Dermis lymphatic vessel endothelial cell (primary cell): ENCODE measurements around the gene PRKRIP1. TPM values are rescaled to one million over a fixed set of nuclear protein-coding genes. Genes with fewer than 3 reads are reported as not detected.

ENCODE experiments used
- total RNA-seq: library from RNA; depleted of rRNA; stranded (reverse); fragments of >200 nt; gene quantifications from 2 replicates; pipeline ENCODE4 v1.2.1, GENCODE V29; 2014

The PRKRIP1 gene, protein sequence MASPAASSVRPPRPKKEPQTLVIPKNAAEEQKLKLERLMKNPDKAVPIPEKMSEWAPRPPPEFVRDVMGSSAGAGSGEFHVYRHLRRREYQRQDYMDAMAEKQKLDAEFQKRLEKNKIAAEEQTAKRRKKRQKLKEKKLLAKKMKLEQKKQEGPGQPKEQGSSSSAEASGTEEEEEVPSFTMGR
- 11.6 and 12.1 TPM in 2 replicates for total RNA-seq

DNA sequence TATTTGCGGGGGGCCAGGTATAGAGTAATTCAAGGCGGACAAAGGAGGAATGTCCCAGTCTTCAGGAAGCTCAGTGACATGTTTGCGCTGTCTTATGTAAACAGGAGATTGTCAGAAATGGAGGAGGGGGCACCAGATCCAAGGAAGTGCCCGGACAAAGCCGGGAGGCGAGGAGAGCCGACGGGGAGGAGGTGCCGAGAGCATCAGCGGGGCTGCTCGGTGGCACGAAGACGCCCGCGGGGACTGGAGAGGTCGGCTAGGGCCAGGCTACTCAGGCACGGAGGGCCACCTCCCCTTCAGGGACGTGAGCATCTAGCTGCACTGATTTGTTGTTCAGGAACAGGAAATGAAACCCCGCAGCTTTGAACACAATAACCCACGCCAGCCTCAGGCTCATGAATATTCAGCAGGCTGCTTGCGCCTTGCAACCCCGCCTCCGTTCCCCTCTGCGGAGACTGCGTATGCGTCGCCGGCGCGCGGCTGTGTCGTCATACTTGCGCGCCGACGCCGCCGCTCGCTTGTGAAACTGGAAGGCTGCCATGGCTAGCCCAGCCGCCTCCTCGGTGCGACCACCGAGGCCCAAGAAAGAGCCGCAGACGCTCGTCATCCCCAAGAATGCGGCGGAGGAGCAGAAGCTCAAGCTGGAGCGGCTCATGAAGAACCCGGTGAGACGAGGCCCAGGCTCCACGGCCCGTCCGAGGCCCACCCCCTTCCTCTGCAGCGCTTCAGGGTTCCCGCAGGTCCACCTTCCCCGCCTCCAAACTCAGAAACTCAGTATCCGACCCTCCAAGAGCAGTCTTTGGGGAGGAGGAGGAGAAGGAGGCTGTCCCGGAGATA is at the start of gene PRKRIP1:
TSS of gene PRKRIP1 (plus strand) at position 491 of the 837 bp plus-strand sequence. CDS start at position 540, 49 bp downstream.

DNA sequence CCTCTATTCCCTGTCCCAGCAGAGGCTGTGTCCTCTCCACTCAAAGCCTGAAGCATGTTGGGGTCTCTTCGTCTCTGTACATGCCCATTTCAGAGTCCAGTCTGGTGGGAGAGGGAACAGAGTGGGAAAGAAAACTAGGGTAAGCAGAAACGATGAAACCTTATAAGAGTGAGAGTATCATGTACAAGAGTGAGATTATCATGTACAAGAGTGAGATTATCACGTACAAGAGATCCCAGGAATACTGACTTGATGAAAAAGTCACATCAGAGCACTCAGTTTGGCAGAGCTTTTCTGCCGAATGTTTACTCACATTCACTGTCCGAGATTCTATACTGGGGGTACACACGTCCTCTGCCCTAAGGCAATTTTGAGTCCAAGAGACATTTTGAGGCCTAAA is 39.8 kb upstream of the PRKRIP1 start, which contains the start of gene SPDYE6:
TSS of gene SPDYE6 (minus strand) at position 101 of the 400 bp plus-strand sequence. CDS start 421 bp downstream, outside the sequence.

DNA sequence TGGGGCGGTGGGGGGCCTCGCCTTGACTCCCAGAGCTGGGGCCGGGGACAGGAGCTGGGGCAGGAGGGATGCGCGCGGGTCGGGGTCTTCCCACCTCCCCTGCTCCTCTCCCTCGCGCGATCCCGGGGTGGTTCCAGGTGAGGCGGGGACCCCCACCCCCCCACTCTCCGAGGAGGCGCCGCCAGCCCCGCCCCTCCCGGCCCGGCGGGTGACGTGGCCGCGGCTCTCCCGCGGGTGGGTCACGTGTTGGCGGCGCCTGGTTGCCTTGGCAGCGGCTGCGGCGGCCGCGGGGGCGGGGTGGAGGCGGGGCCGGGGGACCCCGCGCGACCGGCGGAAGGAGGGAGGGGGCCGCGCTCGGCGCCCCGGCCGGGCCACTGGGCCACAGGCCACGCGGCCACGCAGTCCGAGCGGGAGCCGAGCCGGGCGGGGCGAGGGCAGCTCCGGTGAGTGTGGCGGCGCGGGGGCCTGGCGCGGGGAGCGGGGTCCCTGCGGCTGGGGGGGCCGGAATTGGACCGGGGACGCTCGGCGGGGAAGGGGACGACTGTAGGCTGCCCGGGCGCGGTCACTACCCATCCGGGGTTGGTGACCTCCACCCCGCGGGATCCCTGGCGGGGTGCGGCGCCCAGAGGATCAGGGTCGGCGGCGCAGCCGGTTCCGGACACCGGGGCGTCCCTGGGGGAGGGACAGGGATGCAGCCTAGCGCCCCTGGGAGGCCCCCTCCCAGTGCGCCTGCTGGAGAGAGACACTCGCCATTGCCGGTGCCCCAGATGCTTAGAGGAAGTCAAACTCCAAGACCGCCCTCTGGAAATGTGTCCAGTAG is 37.3 kb downstream of the PRKRIP1 start, which contains the start of gene ORAI2:
TSS of gene ORAI2 (plus strand) at position 357 of the 820 bp plus-strand sequence. CDS start 5,382 bp downstream, outside the sequence.

DNA sequence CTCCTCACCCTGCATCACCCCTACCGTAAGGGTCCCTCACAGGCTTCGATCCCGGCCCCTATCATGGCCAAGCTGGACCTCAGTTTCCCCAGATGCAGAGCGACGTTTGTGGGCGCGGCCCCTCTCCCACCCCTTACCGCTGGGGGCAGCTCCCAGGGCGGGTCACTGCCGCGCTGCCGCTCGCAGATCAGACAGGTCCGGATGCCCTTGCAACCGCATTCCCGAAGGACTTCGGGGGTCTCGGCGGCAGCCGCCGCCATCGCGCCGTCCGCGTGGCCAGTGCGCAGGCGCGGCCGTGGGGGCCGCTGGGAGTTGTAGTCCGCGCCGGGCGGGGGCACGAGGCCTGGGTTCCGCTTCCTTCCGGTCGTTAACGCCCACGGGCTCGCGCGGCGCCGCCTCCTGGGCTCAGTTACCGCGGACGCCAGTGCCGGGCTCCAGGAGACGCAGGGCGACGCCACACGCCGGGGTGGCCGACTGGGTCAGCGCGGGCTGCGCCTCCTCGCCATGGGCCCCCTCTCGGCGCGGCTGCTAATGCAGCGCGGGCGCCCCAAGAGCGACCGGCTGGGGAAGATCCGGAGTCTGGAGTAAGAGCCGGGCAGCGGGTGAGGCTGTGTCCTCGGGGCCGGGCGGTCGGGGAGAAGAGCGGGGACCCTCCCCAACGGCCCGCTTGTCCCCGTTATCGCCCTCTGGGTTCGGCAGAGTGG is 68.6 kb downstream of the PRKRIP1 start, which contains the start of the genes ALKBH4 and LRWD1:
TSS of gene ALKBH4 (minus strand) at position 287 of the 704 bp plus-strand sequence. CDS start at position 260, 27 bp downstream.
TSS of gene LRWD1 (plus strand) at position 408 of the 704 bp plus-strand sequence. CDS start at position 505, 97 bp downstream.

Other genes starting within 250 kb of the PRKRIP1 start
- 0.52 and 0.76 TPM in 2 replicates for gene SH2B2, start 109.5 kb upstream of the PRKRIP1 start, total RNA-seq
- not detected in 2 replicates for gene SPDYE6, start 39.9 kb upstream of the PRKRIP1 start, total RNA-seq
- gene ORAI2, start 37.2 kb downstream of the PRKRIP1 start, total RNA-seq: 64.6 and 67.6 TPM in 2 replicates
- 10.6 and 11.7 TPM in 2 replicates for gene ALKBH4, start 68.5 kb downstream of the PRKRIP1 start, total RNA-seq
- 16.1 and 18.1 TPM in 2 replicates for gene LRWD1, start 68.6 kb downstream of the PRKRIP1 start, total RNA-seq
- gene POLR2J, start 82.6 kb downstream of the PRKRIP1 start, total RNA-seq: 24.5 and 27.6 TPM in 2 replicates
- gene RASA4B, start 121.4 kb downstream of the PRKRIP1 start, total RNA-seq: 1.1 and 3.8 TPM in 2 replicates
- 0.60 and 2.3 TPM in 2 replicates for gene UPK3BL2, start 147.3 kb downstream of the PRKRIP1 start, total RNA-seq
- gene SPDYE2, start 154.9 kb downstream of the PRKRIP1 start, total RNA-seq: not detected in 2 replicates
- 18.0 and 45.6 TPM in 2 replicates for gene POLR2J3, start 176.2 kb downstream of the PRKRIP1 start, total RNA-seq
- gene RASA4, start 220.4 kb downstream of the PRKRIP1 start, total RNA-seq: 3.3 and 8.9 TPM in 2 replicates
- gene UPK3BL1, start 246.4 kb downstream of the PRKRIP1 start, total RNA-seq: 3.9 and 9.1 TPM in 2 replicates